ENCODE results near the gene NACA. TPM values are rescaled to one million over a fixed set of nuclear protein-coding genes. Genes with fewer than 3 reads are reported as not detected.
"Not testable (repeated sequence)": the region's sequence is repeated elsewhere in the genome, so short reads cannot be mapped to it uniquely, and the experiment has no call there.

NACA gene
- total RNA-seq, 2 experiments from 2014 or later = 878 to 882 TPM

DNA sequence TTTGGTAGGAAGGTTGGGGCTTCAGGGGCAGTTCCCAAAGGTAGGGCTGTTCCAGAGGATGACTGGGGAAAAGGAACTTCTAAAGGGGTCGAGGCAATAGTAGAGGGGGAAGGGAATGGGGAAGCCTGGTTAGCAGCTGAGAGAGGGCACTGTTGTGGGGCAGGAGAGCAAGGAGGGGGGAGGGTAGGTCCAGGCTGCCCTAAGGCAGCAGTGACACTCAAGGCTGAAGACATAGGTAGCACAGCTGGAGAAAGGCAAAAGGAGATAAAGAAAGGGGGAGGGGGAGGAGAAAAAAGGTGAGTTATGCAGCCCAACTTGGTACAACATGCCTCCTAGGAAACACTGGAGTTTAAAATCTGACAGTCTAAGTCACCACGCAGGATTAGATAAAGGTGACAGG is 3.9 kb downstream of the NACA start:
- H3K4me1 Mint-ChIP-seq = peaks cover 67% of the 10 kb centered on the region
- no peak for ATAC-seq (ENCODE audit: low read depth)

DNA sequence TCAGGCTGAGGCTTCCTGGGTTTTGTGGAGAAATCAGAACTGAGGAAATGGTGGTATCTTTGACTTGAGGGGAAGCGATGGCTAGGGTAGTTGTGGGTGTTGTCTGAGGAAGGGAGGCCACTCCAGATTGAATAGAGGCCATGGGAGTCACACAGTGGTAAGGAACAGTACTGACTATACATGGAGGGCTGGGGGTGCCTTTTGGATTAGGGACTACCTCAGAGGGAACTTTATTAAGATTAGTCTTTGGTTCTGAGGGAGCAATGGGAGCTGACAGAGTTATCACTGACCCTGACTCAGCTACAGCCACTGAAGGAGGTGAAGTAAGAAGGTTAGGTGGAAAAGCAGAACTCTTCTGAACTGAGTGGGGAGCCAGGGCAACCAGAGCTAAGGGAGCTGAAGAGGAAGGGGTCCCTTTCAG is 4.4 kb downstream of the NACA start:
- H3K27ac Mint-ChIP-seq = peak overlapping the region; percentile 86
- DNase-seq (no peak), ATAC-seq (ENCODE audit: low read depth) (no peak)
- POLR2A ChIA-PET = interaction anchor here (1.9 to 8.9 kb wide), 2 partner anchors 11 to 34 kb away, joined by 4 to 105 read pairs; partner anchors contain the start of gene PTGES3
- peaks cover 68% of the 10 kb centered on the region for H3K4me1 Mint-ChIP-seq
- H3K9me3 Mint-ChIP-seq = no peaks in the 10 kb centered on the region
- H3K4me3 Mint-ChIP-seq = peak overlapping the region; percentile 97
- H3K27me3 Mint-ChIP-seq = no peaks in the 10 kb centered on the region
- H3K36me3 Mint-ChIP-seq = peaks cover 51% of the 10 kb centered on the region

More for the DNA sequence above, 3.9 kb downstream of the NACA start:
- Mint-ChIP-seq H3K27ac (peak overlapping the region; percentile 86), H3K9me3 (no peaks in the 10 kb centered on the region), H3K36me3 (peaks cover 46% of the 10 kb centered on the region), H3K4me3 (peak overlapping the region; percentile 97), H3K27me3 (no peaks in the 10 kb centered on the region)
- DNase-seq = no peak
- POLR2A ChIA-PET = interaction anchor here (8.9 kb wide), 1 partner anchor 35 kb away, joined by 105 read pairs; the partner anchor contains the start of gene PTGES3

GRCh38 chr12:56719056-56719455 is 6.0 kb downstream of the NACA start:
- H3K9me3 Mint-ChIP-seq = no peaks in the 10 kb centered on the region
- H3K4me3 Mint-ChIP-seq = peak overlapping the region; percentile 97
- DNase-seq (no peak), ATAC-seq (ENCODE audit: low read depth) (no peak)
- peaks cover 57% of the 10 kb centered on the region for H3K36me3 Mint-ChIP-seq
- no peaks in the 10 kb centered on the region for H3K27me3 Mint-ChIP-seq
- POLR2A ChIA-PET = interaction anchor here (0.5 to 8.9 kb wide), 5 partner anchors 9 to 189 kb away, joined by 4 to 105 read pairs (median 4); partner anchors contain the start of genes ATP5F1B and PTGES3
- peaks cover 72% of the 10 kb centered on the region for H3K4me1 Mint-ChIP-seq
- peak overlapping the region; percentile 86 for H3K27ac Mint-ChIP-seq

GRCh38 chr12:56718636-56719035 is 6.5 kb downstream of the NACA start:
- H3K27ac Mint-ChIP-seq = peak overlapping the region; percentile 86
- H3K4me1 Mint-ChIP-seq = peaks cover 70% of the 10 kb centered on the region
- H3K27me3 Mint-ChIP-seq = no peaks in the 10 kb centered on the region
- no peaks in the 10 kb centered on the region for H3K9me3 Mint-ChIP-seq
- peak overlapping the region; percentile 97 for H3K4me3 Mint-ChIP-seq
- DNase-seq (no peak), ATAC-seq (ENCODE audit: low read depth) (no peak)
- H3K36me3 Mint-ChIP-seq = peaks cover 55% of the 10 kb centered on the region
- POLR2A ChIA-PET = interaction anchor here (1.9 to 8.9 kb wide), 2 partner anchors 32 to 73 kb away, joined by 5 to 105 read pairs; partner anchors contain the start of genes ATP5F1B and PTGES3

DNA sequence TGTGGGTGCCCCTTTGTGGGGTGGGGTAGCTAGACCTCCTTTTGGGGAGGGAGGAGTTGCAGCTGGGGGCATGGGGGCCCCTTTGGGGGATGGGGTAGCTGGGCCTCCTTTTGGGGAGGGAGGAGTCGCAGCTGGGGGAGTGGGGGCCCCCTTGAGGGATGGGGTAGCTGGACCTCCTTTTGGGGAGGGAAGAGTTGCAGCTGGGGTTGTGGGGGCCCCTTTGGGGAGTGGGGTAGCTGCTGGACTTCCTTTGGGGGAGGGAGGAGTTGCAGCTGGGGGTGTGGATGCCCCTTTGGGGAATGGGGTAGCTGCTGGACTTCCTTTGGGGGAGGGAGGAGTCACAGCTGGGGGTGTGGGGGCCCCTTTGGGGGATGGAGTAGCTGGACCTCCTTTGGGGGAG is 7.0 kb downstream of the NACA start:
- H3K27me3 Mint-ChIP-seq = no peaks in the 10 kb centered on the region
- POLR2A ChIA-PET = interaction anchor here (0.6 to 8.9 kb wide), 3 partner anchors 18 to 73 kb away, joined by 5 to 105 read pairs (median 5); partner anchors contain the start of genes ATP5F1B and PTGES3
- peaks cover 65% of the 10 kb centered on the region for H3K4me1 Mint-ChIP-seq
- no peak overlapping the region for H3K4me3 Mint-ChIP-seq
- DNase-seq (no peak), ATAC-seq (ENCODE audit: low read depth) (no peak)
- no peak overlapping the region for H3K27ac Mint-ChIP-seq
- no peaks in the 10 kb centered on the region for H3K9me3 Mint-ChIP-seq
- H3K36me3 Mint-ChIP-seq = peaks cover 55% of the 10 kb centered on the region

GRCh38 chr12:56716933-56717880 is 7.9 kb downstream of the NACA start:
- peak overlapping the region; percentile 15 for H3K4me3 Mint-ChIP-seq
- H3K27ac Mint-ChIP-seq = peak overlapping the region; percentile 71
- POLR2A ChIA-PET = interaction anchor here (0.6 to 8.9 kb wide), 6 partner anchors 8 to 72 kb away, joined by 3 to 105 read pairs (median 4); partner anchors contain the start of genes ATP5F1B, NACA and PTGES3
- H3K9me3 Mint-ChIP-seq = no peaks in the 10 kb centered on the region
- ATAC-seq (ENCODE audit: low read depth) = no peak
- peaks cover 57% of the 10 kb centered on the region for H3K36me3 Mint-ChIP-seq
- H3K27me3 Mint-ChIP-seq = no peaks in the 10 kb centered on the region
- peaks cover 57% of the 10 kb centered on the region for H3K4me1 Mint-ChIP-seq
- DNase-seq = no peak

GRCh38 chr12:56716458-56716857 is 8.6 kb downstream of the NACA start:
- Mint-ChIP-seq H3K4me1 (peaks cover 50% of the 10 kb centered on the region), H3K4me3 (peak overlapping the region; percentile 2), H3K9me3 (no peaks in the 10 kb centered on the region), H3K36me3 (peaks cover 57% of the 10 kb centered on the region), H3K27ac (peak overlapping the region; percentile 71), H3K27me3 (no peaks in the 10 kb centered on the region)
- no peak for DNase-seq
- POLR2A ChIA-PET = interaction anchor here (0.6 to 8.9 kb wide), 4 partner anchors 9 to 30 kb away, joined by 3 to 105 read pairs (median 4); partner anchors contain the start of genes NACA and PTGES3
- ATAC-seq (ENCODE audit: low read depth) = no peak

DNA sequence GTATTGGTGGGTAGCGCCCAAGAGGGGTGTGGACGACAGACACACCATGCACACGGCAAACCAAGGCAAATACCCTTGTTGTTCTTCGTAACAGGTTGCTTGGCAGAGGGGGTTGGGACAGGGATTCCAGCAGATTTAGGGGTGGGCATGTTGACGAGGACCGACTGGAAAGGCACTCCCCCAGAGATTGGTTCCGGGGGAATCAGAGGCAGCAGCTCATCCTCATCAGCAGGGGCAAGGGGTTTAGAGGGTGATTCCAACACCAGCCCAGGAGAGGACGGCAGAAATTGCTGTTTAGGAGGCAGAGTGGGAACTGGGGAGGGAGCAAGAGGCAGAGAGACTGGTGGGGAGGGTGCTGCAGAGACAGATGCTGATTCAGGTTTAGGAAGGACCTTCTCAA is 9.3 kb downstream of the NACA start:
- H3K4me3 Mint-ChIP-seq = no peak overlapping the region
- peaks cover 58% of the 10 kb centered on the region for H3K36me3 Mint-ChIP-seq
- no peaks in the 10 kb centered on the region for H3K27me3 Mint-ChIP-seq
- ATAC-seq (ENCODE audit: low read depth) (no peak), DNase-seq (peak; percentile 13)
- POLR2A ChIA-PET = interaction anchor here (1.1 to 8.9 kb wide), 2 partner anchors 9 to 29 kb away, joined by 3 to 105 read pairs; partner anchors contain the start of gene PTGES3
- H3K27ac Mint-ChIP-seq = peak overlapping the region; percentile 71
- peaks cover 45% of the 10 kb centered on the region for H3K4me1 Mint-ChIP-seq
- no peaks in the 10 kb centered on the region for H3K9me3 Mint-ChIP-seq

DNA sequence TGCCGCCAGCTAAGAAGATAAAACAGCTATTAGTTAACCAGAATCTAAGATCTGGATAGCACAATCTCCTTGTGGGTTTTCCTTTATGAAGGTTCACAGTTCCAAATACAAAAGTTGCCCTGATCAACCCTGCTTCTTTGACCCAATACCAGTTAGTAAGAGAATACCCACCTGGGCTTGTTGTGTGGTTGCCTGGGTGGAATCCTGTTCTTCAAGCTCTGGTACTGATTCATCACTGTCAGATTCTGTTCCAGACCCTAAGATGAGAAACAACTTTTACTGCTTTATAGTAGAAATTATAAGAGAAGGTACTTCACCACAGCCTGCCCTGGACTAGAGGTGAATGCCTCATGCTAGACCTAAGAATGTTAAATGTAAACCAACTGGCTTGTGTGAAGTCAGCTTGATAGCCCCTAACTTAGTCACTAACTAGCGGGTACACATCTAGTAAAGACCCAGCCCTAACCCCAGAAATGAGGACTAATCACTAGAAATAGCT is 10.6 kb downstream of the NACA start:
- Mint-ChIP-seq H3K36me3 (peaks cover 45% of the 10 kb centered on the region), H3K27ac (no peak overlapping the region)

DNA sequence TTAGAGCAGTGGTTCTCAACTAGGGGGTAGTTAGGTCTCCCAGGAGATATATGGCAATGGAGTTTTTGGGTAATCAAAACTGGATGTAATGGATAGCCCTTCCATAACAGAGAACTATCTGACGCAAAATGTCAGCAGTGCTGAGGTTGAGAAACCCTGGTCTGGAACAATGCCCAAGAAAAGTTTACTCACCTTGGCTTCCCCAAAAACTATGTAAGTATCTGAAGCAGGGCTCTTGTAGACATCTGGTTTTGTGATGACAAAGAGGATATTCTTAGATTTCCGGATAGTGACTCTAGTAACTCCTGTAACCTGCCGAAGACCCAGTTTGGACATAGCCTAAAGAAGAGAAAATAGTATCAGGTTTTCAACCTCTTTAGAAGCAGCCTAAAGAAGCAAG is 11.8 kb downstream of the NACA start:
- Mint-ChIP-seq H3K9me3 (no peaks in the 10 kb centered on the region), H3K27ac (no peak overlapping the region), H3K36me3 (peaks cover 36% of the 10 kb centered on the region), H3K27me3 (peaks cover 3% of the 10 kb centered on the region), H3K4me1 (peaks cover 24% of the 10 kb centered on the region), H3K4me3 (no peak overlapping the region)
- DNase-seq (no peak), ATAC-seq (ENCODE audit: low read depth) (no peak)
- POLR2A ChIA-PET = no interaction called here

More for the DNA sequence above, 10.6 kb downstream of the NACA start:
- no peaks in the 10 kb centered on the region for H3K9me3 Mint-ChIP-seq
- POLR2A ChIA-PET = interaction anchor here (0.8 to 1.2 kb wide), 3 partner anchors 26 to 34 kb away, joined by 3 to 4 read pairs (median 3); partner anchors contain the start of gene PTGES3
- H3K4me1 Mint-ChIP-seq = peaks cover 32% of the 10 kb centered on the region
- no peak for DNase-seq
- H3K27me3 Mint-ChIP-seq = no peaks in the 10 kb centered on the region
- no peak for ATAC-seq (ENCODE audit: low read depth)
- no peak overlapping the region for H3K4me3 Mint-ChIP-seq

- ATAC-seq (ENCODE audit: low read depth) (no peak), DNase-seq (no peak)
- H3K4me3 Mint-ChIP-seq = no peak overlapping the region
- H3K4me1 Mint-ChIP-seq = peaks cover 5% of the 10 kb centered on the region
- H3K36me3 Mint-ChIP-seq = peaks cover 24% of the 10 kb centered on the region
- POLR2A ChIA-PET = interaction anchor here (0.6 to 1.3 kb wide), 7 partner anchors 10 to 43 kb away, joined by 3 to 6 read pairs (median 4); partner anchors contain the start of genes NACA and PTGES3
- no peaks in the 10 kb centered on the region for H3K9me3 Mint-ChIP-seq
- peaks cover 3% of the 10 kb centered on the region for H3K27me3 Mint-ChIP-seq
- no peak overlapping the region for H3K27ac Mint-ChIP-seq
Observed at GRCh38 chr12:56709759-56710376, 15.2 kb downstream of the NACA start.

GRCh38 chr12:56704522-56704921 is 20.6 kb downstream of the NACA start:
- POLR2A ChIA-PET = interaction anchor here (1.3 kb wide), 1 partner anchor 12 kb away, joined by 3 read pairs; no protein-coding TSS in a partner anchor
- H3K4me3 Mint-ChIP-seq; H3K9me3 Mint-ChIP-seq; DNase-seq; H3K27ac Mint-ChIP-seq; H3K4me1 Mint-ChIP-seq; ATAC-seq (ENCODE audit: low read depth); H3K27me3 Mint-ChIP-seq; H3K36me3 Mint-ChIP-seq: not testable (repeated sequence)
